Pancreas (tissue), 10 donors: Measurements from ENCODE around the gene KLC1. TPM values are rescaled to one million over a fixed set of nuclear protein-coding genes. Genes with fewer than 3 reads are reported as not detected.

Experiments
- ATAC-seq, 4 donors: fragments of 200-7000 bp; cut with Tn5 transposase; one replicate each; pipeline versions ENCODE4 v1.8.0 to v1.9.1; 2020; ENCODE audit warnings: mild to moderate bottlenecking in 4 of 4, moderate library complexity in 4 of 4
- DNase-seq, 6 donors: peaks; one replicate each; pipeline ENCODE4 v3.0.0-alpha.2; 2020
- FAIRE-seq: peaks from 2 replicates; lab custom pipeline; 2012; peaks lifted over from hg19 to GRCh38; lab: Jason Lieb, UNC
- H3K27ac ChIP-seq, 4 donors: fragments of 200-600 bp; sonication (generic); 1 replicate in 3 of 4; 2 replicates in 1 of 4; pipeline versions ENCODE4 v1.5.0 to v1.8.0; 2020
- H3K27me3 ChIP-seq, 4 donors: fragments of 200-600 bp; one replicate each; pipeline ENCODE4 v1.8.0; 2021
- H3K36me3 ChIP-seq, 3 donors: fragments of 200-600 bp; sonication (generic) in 1 of 3; one replicate each; pipeline versions ENCODE4 v1.5.0 to v1.8.0; 2020 to 2021
- H3K4me1 ChIP-seq, 3 donors: fragments of 200-600 bp; one replicate each; pipeline ENCODE4 v1.8.0; 2021
- H3K4me3 ChIP-seq, 4 donors: fragments of 200-600 bp; sonication (generic) in 2 of 4; one replicate each; pipeline versions ENCODE4 v1.5.0 to v1.8.0; 2020 to 2021
- H3K9me3 ChIP-seq, 4 donors: fragments of 200-600 bp; one replicate each; pipeline ENCODE4 v1.8.0; 2021
- CTCF ChIP-seq, 4 donors: fragments of 200-600 bp; sonication (generic) in 3 of 4; IDR thresholded peaks; one replicate each; pipeline versions ENCODE4 v1.5.0 to v1.8.0; 2021; ENCODE audit warnings: antibody characterized with exemption in 4 of 4
- WGBS, 2 donors: extraction: QIAGEN DNeasy Blood & Tissue Kit; methylation state at CpG; one replicate each; pipeline ENCODE4 v1.1.7; 2013; 5-methylcytosine and 5-hydroxymethylcytosine counted together
- intact Hi-C, 3 donors: fragments of 100-400 bp; cut with DNase I; formaldehyde crosslinking; loops; one replicate each; pipeline versions ENCODE4 v1.11.1 to v1.14.2; 2022
- polyA plus RNA-seq, 2 donors: library from polyadenylated mRNA; stranded (reverse); fragments of 200-250 nt; gene quantifications; one replicate each; pipeline ENCODE4 v1.2.3, GENCODE V29; 2013
- total RNA-seq, 6 donors: library from RNA; stranded (reverse); fragmentation: NEBNext Ultra II Directional in 4 of 6; extraction: Animal tissue kit (Norgen Biotek cat#: 25700) in 4 of 6; gene quantifications; one replicate each; pipeline versions ENCODE4 v1.2.1 to v1.2.4, GENCODE V29; 2021 to 2023
- donor health status: healthy with polysubstance abuse.
- donor health status: DM: no; HTN: no; CAD: no; lungs with moderate emphysema.
- donor health status: DM: no; HTN: no; CAD: no.
- donor health status: control.
- donor health status: control.
- donor health status: Bipolar disorder and iron deficiency.
- donor health status: DM: yes; HTN: yes; CAD: no.
- donor health status: DM: no; HTN: no; CAD: no.
- donor health status: DM: no; HTN: no; CAD: no.
- donor health status: DM: yes; HTN: yes; CAD: no.

KLC1 gene
- total and polyA plus RNA-seq, 8 donors = 36.1 to 91.0 (median 51.6) TPM

GRCh38 chr14:103628221-103628683 is 759 bp upstream of the KLC1 start:
- peak; percentile 65 to 89 (median 72) for DNase-seq
- ATAC-seq = peak; percentile 68 to 87 (median 74)
- no peak for FAIRE-seq
- H3K4me3 ChIP-seq = peak overlapping the region; percentile 92 to 100 (median 98)
- no peaks in the 10 kb centered on the region for H3K9me3 ChIP-seq
- intact Hi-C loops = no loop called here
- H3K4me1 ChIP-seq = peaks cover 0 to 8% (median 0%) of the 10 kb centered on the region in 3 donors
- no peaks in the 10 kb centered on the region for H3K36me3 ChIP-seq
- no peak for TF ChIP-seq CTCF (IDR thresholded peaks at IDR 0.05)
- H3K27ac ChIP-seq = peak overlapping the region; percentile 93 to 95 (median 94)
- no peaks in the 10 kb centered on the region for H3K27me3 ChIP-seq
- 4 to 5% methylated on average over 30 to 31 of the region's 31 CpGs for WGBS, 2 donors

GRCh38 chr14:103629503-103630121 is 601 bp downstream of the KLC1 start:
- WGBS, 2 donors = 0 to 1% methylated on average over 26 to 71 of the region's 71 CpGs
- intact Hi-C loops = no loop called here
- TF ChIP-seq CTCF (IDR thresholded peaks at IDR 0.05) = no peak
- Histone ChIP-seq H3K4me3 (peak overlapping the region; percentile 92 to 100 (median 98)), H3K27me3 (no peaks in the 10 kb centered on the region), H3K4me1 (peaks cover 0 to 8% (median 0%) of the 10 kb centered on the region in 3 donors), H3K9me3 (no peaks in the 10 kb centered on the region), H3K36me3 (no peaks in the 10 kb centered on the region), H3K27ac (peak overlapping the region; percentile 93 to 95 (median 94))
- DNase-seq (peak; percentile 30 to 85 (median 53)), FAIRE-seq (no peak), ATAC-seq (peak; percentile 43 to 63 (median 49))

GRCh38 chr14:103630364-103631108 is 1.5 kb downstream of the KLC1 start:
- H3K4me3 ChIP-seq = peak overlapping the region; percentile 92 to 100 (median 98)
- ATAC-seq = no peak
- H3K27ac ChIP-seq = peak overlapping the region in 1 of 4 donors; percentile 95
- TF ChIP-seq CTCF (IDR thresholded peaks at IDR 0.05) = no peak
- no peaks in the 10 kb centered on the region for H3K36me3 ChIP-seq
- intact Hi-C loops = no loop called here
- H3K27me3 ChIP-seq = no peaks in the 10 kb centered on the region
- H3K9me3 ChIP-seq = no peaks in the 10 kb centered on the region
- DNase-seq = no peak
- 14% methylated on average over 5 of the region's 5 CpGs for WGBS, 2 donors
- no peak for FAIRE-seq
- H3K4me1 ChIP-seq = peaks cover 0 to 8% (median 0%) of the 10 kb centered on the region in 3 donors

GRCh38 chr14:103633391-103633790 is 4.4 kb downstream of the KLC1 start:
- WGBS, 2 donors = 51 to 62% methylated on average over 1 of the region's 1 CpG
- H3K4me3 ChIP-seq = no peak overlapping the region
- no peaks in the 10 kb centered on the region for H3K27me3 ChIP-seq
- no peaks in the 10 kb centered on the region for H3K9me3 ChIP-seq
- DNase-seq (no peak), FAIRE-seq (no peak), ATAC-seq (no peak)
- intact Hi-C loops = no loop called here
- H3K36me3 ChIP-seq = no peaks in the 10 kb centered on the region
- H3K4me1 ChIP-seq = peaks cover 0 to 8% (median 0%) of the 10 kb centered on the region in 3 donors
- H3K27ac ChIP-seq = no peak overlapping the region
- no peak for TF ChIP-seq CTCF (IDR thresholded peaks at IDR 0.05)
